NCI-H510A treated with DMSO at 0.1 percent for 48 hours (cell line): Measurements from ENCODE around the gene AIF1L.

Experiments used
- DNase-seq: peaks from one replicate; lab custom pipeline; 2025; lab: John Stamatoyannopoulos, UW

Gene AIF1L

GRCh38 chr9:131078427-131079366, 17.6 kb upstream of the AIF1L start:
- no peak for DNase-seq

- no peak for DNase-seq
These were observed 15.7 kb upstream of the AIF1L start for GRCh38 chr9:131080589-131080988.

DNA sequence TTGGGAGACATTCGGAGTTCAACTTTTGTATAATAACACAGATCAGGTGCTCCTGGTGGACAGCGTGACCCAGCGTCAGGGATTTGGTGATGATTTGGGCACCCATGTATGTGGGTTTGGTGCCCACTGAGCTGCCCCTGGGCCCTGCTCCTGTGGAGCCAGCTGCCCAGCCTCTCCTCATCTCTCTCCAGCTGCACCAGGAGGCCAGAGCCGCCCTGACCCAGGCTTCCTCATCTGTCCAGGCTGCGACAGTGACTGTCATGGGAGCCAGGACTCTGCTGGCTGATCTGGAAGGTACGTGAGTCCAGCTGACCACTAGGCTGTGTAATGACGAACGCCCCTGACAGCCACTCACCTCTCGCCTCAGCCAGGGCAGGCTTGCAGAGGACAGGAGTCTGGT, 14.5 kb upstream of the AIF1L start:
- DNase-seq = no peak

- DNase-seq = no peak
These were observed 13.4 kb upstream of the AIF1L start for GRCh38 chr9:131082774-131083512.

DNA sequence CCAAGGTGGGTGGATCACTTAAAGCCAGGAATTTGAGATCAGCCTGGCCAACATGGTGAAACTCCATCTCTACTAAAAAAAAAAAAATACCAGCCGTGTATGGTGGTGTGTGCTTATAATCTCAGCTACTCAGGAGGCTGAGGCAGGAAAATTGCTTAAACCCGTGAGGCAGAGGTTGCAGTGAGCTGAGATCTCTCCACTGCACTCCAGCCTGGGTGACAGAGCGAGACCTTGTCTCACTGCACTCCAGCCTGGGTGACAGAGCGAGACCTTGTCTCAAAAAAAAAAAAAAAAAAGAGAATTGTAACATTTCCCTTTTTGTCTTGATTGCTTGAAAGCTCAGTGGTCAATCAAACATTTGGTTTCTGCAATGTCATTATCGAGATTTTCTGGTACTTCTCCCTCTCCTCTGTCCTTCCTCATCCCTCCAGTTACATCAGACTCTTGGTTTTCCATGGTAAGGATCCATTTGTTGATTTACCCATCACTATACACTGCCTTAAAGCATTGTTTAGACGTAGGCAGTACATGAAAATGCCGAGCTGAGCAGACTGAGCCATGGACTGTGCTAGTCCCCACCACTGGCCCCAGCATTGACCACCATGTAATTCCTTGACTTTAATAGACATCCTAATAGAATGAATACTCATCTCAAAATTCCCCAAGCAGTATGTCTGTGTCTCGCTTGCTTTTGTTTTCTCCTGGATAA, 11.5 kb upstream of the AIF1L start:
- no peak for DNase-seq

- no peak for DNase-seq
These were observed 10.8 kb upstream of the AIF1L start for GRCh38 chr9:131085370-131086122.

DNA sequence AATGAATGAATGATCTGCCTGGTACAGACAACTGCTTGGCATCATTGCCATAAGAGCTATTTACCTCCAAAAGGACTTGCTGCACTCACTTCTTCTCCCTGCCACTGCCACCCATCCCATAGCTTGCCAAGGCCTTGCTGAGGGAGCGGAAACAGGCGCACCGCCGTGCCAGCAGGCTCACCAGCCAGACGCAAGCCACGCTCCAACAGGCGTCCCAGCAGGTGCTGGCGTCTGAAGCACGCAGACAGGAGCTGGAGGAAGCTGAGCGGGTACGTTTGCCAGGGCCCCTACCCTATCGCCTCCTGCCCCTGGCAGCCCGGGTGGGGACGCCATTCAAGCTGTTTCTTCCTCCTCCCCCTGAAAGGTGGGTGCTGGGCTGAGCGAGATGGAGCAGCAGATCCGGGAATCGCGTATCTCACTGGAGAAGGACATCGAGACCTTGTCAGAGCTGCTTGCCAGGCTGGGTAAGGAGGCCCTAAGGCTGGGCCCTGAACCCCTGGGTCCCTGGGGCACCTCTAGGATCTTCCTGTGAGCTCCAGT, 8.9 kb upstream of the AIF1L start:
- no peak for DNase-seq

GRCh38 chr9:131090025-131090787, 6.1 kb upstream of the AIF1L start:
- DNase-seq = no peak

GRCh38 chr9:131091352-131091992, 4.9 kb upstream of the AIF1L start:
- DNase-seq = no peak

GRCh38 chr9:131092030-131092429, 4.3 kb upstream of the AIF1L start:
- no peak for DNase-seq

GRCh38 chr9:131092548-131093440, 3.5 kb upstream of the AIF1L start:
- DNase-seq = no peak

GRCh38 chr9:131094015-131094414, 2.3 kb upstream of the AIF1L start:
- DNase-seq = no peak

DNA sequence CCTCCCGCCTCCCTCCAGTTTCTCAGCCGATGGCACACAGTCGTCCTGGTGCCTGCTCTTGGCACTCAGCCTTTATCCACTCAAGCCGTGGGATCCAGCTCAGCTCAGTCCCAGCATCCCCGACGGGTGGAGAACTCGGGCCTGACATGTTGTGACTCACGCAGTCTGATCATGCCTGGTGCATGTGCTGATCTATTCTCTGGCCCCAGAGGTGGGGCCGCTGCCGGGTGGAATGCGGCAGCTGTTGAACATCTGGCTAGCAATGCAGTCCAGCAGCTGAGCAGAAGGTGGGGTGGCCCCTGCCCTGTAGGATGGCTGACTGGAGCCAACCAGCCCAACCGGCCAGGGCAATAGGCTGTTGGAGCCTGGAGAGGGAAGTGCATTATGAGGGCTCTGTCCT, 1.7 kb upstream of the AIF1L start:
- DNase-seq = no peak

DNA sequence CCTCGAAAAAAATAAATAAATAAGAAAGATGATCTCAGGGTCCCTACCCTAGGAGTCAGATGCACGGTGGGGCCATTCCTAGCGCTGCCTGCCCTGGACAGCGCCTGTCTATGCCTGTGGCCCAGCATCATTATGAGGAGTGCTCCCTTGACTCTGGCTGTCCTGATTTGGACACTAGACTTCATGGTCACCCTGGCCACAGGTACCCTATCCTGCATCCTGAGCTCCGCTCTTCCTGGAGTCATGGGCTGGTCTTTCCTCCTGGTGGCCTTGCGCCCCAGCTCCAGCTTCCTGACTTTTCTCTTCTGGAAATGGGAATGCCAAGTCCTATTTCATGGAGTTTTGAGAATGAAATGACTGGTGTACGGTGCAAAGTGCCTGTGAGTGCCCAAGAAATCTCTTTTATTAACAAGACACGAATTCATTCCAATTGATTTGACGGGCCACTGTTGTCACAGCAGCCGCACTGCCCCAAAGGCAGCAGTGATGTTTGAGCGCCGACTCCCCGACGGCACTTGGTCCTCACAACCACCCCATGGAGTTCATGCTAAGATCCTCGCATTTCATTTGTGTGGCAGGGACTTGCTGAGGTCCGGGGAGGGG, 564 bp upstream of the AIF1L start:
- DNase-seq = no peak

GRCh38 chr9:131097126-131097947, 1.0 kb downstream of the AIF1L start:
- DNase-seq = no peak

- DNase-seq = no peak
These were observed 1.6 kb downstream of the AIF1L start for GRCh38 chr9:131097948-131098278.

GRCh38 chr9:131098391-131099101, 2.2 kb downstream of the AIF1L start:
- DNase-seq = no peak
